ENCODE measurements around the gene ZIC3.

ZIC3 gene

GRCh38 chrX:137574102-137574783 is 8.3 kb downstream of the ZIC3 start:
- no peak for DNase-seq (ENCODE audit: low spot score)

- DNase-seq (ENCODE audit: low spot score) = no peak
Observed at GRCh38 chrX:137574784-137575293, 8.9 kb downstream of the ZIC3 start.

DNA sequence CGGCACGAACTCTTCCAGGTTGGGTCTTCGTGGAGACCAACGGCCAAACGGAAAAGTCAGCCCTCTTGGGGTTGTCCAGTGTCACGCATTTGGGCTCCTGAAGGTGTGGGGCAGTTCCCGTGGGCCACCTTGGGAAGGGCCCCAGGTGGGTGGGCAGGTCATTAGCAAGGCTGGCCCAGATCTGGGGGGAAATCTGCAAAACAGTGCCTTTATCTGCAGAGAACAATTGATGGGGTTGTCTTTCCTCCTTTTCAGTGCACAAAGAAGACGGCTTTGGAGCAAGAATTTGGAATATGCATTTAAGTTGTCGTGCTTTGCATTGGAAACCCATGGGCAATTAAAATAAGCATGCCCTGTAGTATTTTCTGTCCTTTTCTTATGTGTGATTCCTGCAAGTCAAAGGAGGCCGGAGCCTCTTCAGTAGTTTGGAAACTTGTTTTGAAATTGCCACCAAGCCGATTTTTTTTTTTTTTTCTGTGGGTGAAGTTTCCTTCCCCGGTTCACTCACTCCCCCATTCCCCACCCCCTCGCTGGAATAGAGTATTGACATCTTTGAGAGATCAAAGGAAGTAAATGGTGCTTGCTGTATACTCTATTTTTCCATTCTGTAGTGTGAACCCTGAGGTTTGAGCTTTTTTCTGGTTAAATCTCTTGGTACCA is 9.8 kb downstream of the ZIC3 start:
- DNase-seq (ENCODE audit: low spot score) = no peak

GRCh38 chrX:137587151-137587550 is 21.2 kb downstream of the ZIC3 start:
- DNase-seq (ENCODE audit: low spot score) = no peak

GRCh38 chrX:137600769-137601168 is 34.8 kb downstream of the ZIC3 start:
- no peak for DNase-seq (ENCODE audit: low spot score)
